Stomach (tissue), 9 donors: ENCODE data around the gene EPB41L1. TPM values are rescaled to one million over a fixed set of nuclear protein-coding genes. Genes with fewer than 3 reads are reported as not detected.

Experiments
- DNase-seq, 2 donors: peaks; one replicate each; pipeline versions ENCODE4 v3.0.0 to v3.0.0-alpha.2; 2013 to 2019
- H3K27ac ChIP-seq, 5 donors: fragments of 200-600 bp in 4 of 5; sonication (generic) in 4 of 5; one replicate each; pipeline ENCODE4 v1.5.1; 2013 to 2019; ENCODE audit warnings: mild to moderate bottlenecking in 1 of 5, moderate library complexity in 1 of 5
- H3K27me3 ChIP-seq, 3 donors: fragments of 200-600 bp; sonication (generic); one replicate each; pipeline ENCODE4 v1.5.1; 2017 to 2019; ENCODE audit warnings: mixed run types in 1 of 3
- H3K36me3 ChIP-seq, 4 donors: fragments of 200-600 bp; sonication (generic); 1 replicate in 3 of 4; 2 replicates in 1 of 4; pipeline ENCODE4 v1.5.1; 2016 to 2019
- H3K4me1 ChIP-seq, 4 donors: fragments of 200-600 bp; sonication (generic); one replicate each; pipeline ENCODE4 v1.5.1; 2016 to 2019
- H3K4me3 ChIP-seq, 4 donors: fragments of 200-600 bp; sonication (generic) in 3 of 4; one replicate each; pipeline ENCODE4 v1.5.1; 2016 to 2019; ENCODE audit warnings: mild to moderate bottlenecking in 1 of 4
- H3K9me3 ChIP-seq, 4 donors: fragments of 200-600 bp; sonication (generic); one replicate each; pipeline ENCODE4 v1.5.1; 2016 to 2019
- EP300 ChIP-seq: sonication (generic); formaldehyde crosslinking; IDR thresholded peaks from one replicate; pipeline ENCODE4 v1.6.1; 2017; ENCODE audit warnings: antibody characterized with exemption
- POLR2A ChIP-seq, 4 donors: fragments of 450-650 bp; IDR thresholded peaks; one replicate each; pipeline ENCODE4 v1.6.1; 2016; ENCODE audit warnings: antibody characterized with exemption in 4 of 4, control low read depth in 2 of 4, mild to moderate bottlenecking in 1 of 4, moderate library complexity in 1 of 4
- POLR2AphosphoS5 ChIP-seq, 3 donors: sonication (generic); formaldehyde crosslinking; IDR thresholded peaks; one replicate each; pipeline ENCODE4 v1.6.1; 2016; ENCODE audit warnings: antibody characterized with exemption in 3 of 3
- WGBS, 5 donors: extraction: QIAGEN DNeasy Blood & Tissue Kit in 3 of 5; methylation state at CpG; one replicate each; pipeline versions ENCODE4 v1.1.5 to v1.1.7; 2013 to 2018; 5-methylcytosine and 5-hydroxymethylcytosine counted together
- intact Hi-C: fragments of 100-400 bp; cut with DNase I; formaldehyde crosslinking; loops from one replicate; pipeline ENCODE4 v1.15.1; 2023; ENCODE audit warnings: low total_unique reads
- polyA plus RNA-seq, 3 donors: library from polyadenylated mRNA; stranded (reverse); fragments of 200-250 nt; gene quantifications; one replicate each; pipeline ENCODE4 v1.2.3, GENCODE V29; 2013
- total RNA-seq, 5 donors: library from RNA; depleted of rRNA; stranded (reverse); fragments of >200 nt; gene quantifications; one replicate each; pipeline versions ENCODE4 v1.1.0 to v1.2.3, GENCODE V29; 2014 to 2016
- TF ChIP-seq, protein P1 (sequence below), 7 experiments: fragments of 450-650 bp in 4 of 7; fragments of 200-600 bp in 3 of 7; sonication (generic) in 3 of 7; IDR thresholded peaks; one replicate each; pipeline ENCODE4 v1.5.1; 2016 to 2019; ENCODE audit warnings: antibody characterized with exemption in 7 of 7, control low read depth in 2 of 7, mild to moderate bottlenecking in 1 of 7
- donor health status: healthy with polysubstance abuse.
- donor health status: Bipolar disorder and iron deficiency.
- donor health status: healthy.

Gene EPB41L1
- total and polyA plus RNA-seq, 8 donors: 25.9 to 271 (median 40.4) TPM

DNA sequence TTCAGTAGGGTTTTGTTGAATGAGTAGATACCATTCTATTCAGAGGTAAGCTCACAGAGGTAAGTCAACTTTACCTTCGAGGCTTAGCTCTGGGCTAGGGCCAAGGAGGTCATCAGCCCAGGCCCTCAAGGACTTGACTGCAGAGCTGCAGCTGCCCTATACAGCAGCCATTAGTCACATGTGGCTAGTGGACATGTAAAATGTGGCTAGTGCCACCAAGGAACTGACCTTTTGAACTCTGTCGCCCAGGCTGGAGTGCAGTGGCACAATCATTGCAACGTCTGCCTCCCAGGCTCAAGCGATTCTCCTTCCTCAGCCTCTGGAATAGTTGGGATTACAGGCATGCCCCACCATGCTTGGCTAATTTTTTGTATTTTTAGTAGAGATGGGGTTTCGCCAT, 47.9 kb upstream of the EPB41L1 start:
- Histone ChIP-seq H3K9me3 (no peaks in the 10 kb centered on the region), H3K27ac (peak overlapping the region; percentile 73 to 93 (median 87)), H3K4me3 (no peak overlapping the region), H3K4me1 (peaks cover 36 to 58% (median 52%) of the 10 kb centered on the region in 4 donors), H3K36me3 (peaks cover 0 to 10% (median 1%) of the 10 kb centered on the region in 4 donors), H3K27me3 (no peaks in the 10 kb centered on the region)
- peak in 1 of 2 donors; percentile 79 for DNase-seq
- intact Hi-C loops: no loop called here
- 43 to 71% (median 61%) methylated on average over 5 of the region's 5 CpGs for WGBS, 5 donors
- TF ChIP-seq POLR2AphosphoS5 (IDR thresholded peaks at IDR 0.05) (peak in 1 of 3 donors; percentile 27), POLR2A (IDR thresholded peaks at IDR 0.05) (no peak)

DNA sequence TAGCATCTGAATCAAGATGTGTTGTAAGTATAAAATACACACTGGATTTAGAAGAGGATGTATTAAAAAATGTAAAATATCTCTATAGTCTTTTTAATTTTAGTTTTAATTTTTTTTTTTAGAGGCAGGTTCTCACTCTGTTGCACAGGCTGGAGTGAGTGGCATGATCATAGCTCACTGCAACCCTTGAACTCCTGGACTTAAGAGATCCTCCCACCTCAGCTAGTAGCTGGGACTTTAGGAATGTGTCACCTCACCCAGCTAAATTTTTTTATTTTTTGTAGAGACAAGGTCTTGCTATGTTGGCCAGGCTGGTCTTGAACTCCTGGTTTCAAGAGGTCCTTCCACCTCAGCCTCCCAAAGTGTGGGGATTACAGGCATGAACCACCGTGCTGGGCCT, 46.7 kb upstream of the EPB41L1 start:
- 65 to 94% (median 85%) methylated on average over 1 of the region's 1 CpG for WGBS, 5 donors
- intact Hi-C loops: no loop called here
- Histone ChIP-seq H3K4me1 (peaks cover 38 to 56% (median 52%) of the 10 kb centered on the region in 4 donors), H3K4me3 (no peak overlapping the region), H3K9me3 (no peaks in the 10 kb centered on the region), H3K36me3 (peaks cover 0 to 10% (median 1%) of the 10 kb centered on the region in 4 donors), H3K27ac (no peak overlapping the region), H3K27me3 (no peaks in the 10 kb centered on the region)
- TF ChIP-seq, protein P1, sequence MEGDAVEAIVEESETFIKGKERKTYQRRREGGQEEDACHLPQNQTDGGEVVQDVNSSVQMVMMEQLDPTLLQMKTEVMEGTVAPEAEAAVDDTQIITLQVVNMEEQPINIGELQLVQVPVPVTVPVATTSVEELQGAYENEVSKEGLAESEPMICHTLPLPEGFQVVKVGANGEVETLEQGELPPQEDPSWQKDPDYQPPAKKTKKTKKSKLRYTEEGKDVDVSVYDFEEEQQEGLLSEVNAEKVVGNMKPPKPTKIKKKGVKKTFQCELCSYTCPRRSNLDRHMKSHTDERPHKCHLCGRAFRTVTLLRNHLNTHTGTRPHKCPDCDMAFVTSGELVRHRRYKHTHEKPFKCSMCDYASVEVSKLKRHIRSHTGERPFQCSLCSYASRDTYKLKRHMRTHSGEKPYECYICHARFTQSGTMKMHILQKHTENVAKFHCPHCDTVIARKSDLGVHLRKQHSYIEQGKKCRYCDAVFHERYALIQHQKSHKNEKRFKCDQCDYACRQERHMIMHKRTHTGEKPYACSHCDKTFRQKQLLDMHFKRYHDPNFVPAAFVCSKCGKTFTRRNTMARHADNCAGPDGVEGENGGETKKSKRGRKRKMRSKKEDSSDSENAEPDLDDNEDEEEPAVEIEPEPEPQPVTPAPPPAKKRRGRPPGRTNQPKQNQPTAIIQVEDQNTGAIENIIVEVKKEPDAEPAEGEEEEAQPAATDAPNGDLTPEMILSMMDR (IDR thresholded peaks at IDR 0.05): no peak
- TF ChIP-seq POLR2A (IDR thresholded peaks at IDR 0.05): no peak
- TF ChIP-seq POLR2AphosphoS5 (IDR thresholded peaks at IDR 0.05): no peak
- no peak for TF ChIP-seq EP300
- DNase-seq: no peak

DNA sequence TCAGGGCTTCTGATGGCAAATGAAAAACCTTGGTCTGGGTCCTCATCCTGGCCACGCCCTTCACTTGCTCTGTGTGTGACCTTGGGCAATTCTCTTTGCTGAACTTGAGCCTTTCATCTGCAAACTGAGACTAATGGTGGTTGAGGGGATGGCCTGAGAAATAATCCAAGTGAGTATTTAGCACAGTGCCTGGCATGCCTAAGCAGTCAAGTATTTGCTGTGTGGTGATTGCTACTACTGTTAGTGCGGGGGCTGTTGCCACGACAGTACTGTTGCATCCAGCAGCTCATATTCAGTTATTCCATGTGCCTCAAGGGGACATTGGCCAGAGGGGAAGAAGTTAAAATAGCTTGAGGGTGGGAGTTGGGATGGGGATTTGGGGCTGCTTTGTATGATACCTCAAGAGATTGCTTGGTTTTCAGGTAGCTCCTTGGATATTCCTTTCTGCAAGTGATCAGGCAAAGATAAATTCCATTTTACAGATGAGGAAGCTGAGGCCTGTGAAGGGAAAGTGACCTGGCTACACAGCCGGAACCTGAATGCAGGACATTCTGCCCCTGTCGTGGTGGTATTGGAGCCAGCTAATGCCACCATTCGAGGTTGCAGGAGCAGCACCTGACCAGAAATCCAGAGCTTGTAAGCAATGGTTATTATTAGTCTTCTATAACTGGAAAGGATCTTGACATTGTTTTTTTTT, 45.1 kb upstream of the EPB41L1 start:
- H3K4me1 ChIP-seq: peaks cover 35 to 51% (median 45%) of the 10 kb centered on the region in 4 donors
- no peaks in the 10 kb centered on the region for H3K27me3 ChIP-seq
- H3K4me3 ChIP-seq: no peak overlapping the region

DNA sequence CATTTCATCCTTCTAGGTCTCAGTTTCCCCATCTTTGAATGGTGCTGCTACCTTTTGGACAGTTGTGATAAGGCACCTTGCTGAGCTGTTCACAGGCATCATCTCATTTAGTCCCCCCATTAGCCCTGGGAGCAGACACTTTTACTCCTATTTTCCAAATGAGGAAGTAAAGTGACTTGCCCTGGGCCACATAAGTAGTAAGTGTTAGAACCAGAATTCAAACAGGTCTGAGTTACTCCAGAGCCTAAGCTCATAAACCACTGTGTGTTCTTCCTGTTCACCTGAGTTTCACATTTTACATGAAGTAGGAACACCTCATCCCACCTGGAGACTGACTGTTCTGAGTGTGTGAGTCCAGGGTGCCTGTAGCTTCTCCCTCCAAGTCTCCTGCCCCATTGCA, 43.5 kb upstream of the EPB41L1 start:
- peaks cover 23 to 46% (median 32%) of the 10 kb centered on the region in 4 donors for H3K4me1 ChIP-seq
- DNase-seq: no peak
- no peaks in the 10 kb centered on the region for H3K27me3 ChIP-seq
- H3K9me3 ChIP-seq: no peaks in the 10 kb centered on the region
- peaks cover 0 to 10% (median 1%) of the 10 kb centered on the region in 4 donors for H3K36me3 ChIP-seq
- H3K4me3 ChIP-seq: no peak overlapping the region
- intact Hi-C loops: no loop called here
- TF ChIP-seq POLR2A (IDR thresholded peaks at IDR 0.05) (no peak), EP300 (no peak), POLR2AphosphoS5 (IDR thresholded peaks at IDR 0.05) (no peak)
- TF ChIP-seq, protein P1 (IDR thresholded peaks at IDR 0.05): no peak
- peak overlapping the region; percentile 23 to 85 (median 65) for H3K27ac ChIP-seq

More for the DNA sequence above, 45.1 kb upstream of the EPB41L1 start:
- no peaks in the 10 kb centered on the region for H3K9me3 ChIP-seq
- 86 to 93% (median 87%) methylated on average over 6 of the region's 6 CpGs for WGBS, 5 donors
- intact Hi-C loops: no loop called here
- no peak for DNase-seq
- H3K36me3 ChIP-seq: peaks cover 0 to 10% (median 1%) of the 10 kb centered on the region in 4 donors
- TF ChIP-seq POLR2A (IDR thresholded peaks at IDR 0.05): no peak
- TF ChIP-seq, protein P1 (IDR thresholded peaks at IDR 0.05): no peak
- TF ChIP-seq POLR2AphosphoS5 (IDR thresholded peaks at IDR 0.05): no peak
- no peak for TF ChIP-seq EP300
- no peak overlapping the region for H3K27ac ChIP-seq

DNA sequence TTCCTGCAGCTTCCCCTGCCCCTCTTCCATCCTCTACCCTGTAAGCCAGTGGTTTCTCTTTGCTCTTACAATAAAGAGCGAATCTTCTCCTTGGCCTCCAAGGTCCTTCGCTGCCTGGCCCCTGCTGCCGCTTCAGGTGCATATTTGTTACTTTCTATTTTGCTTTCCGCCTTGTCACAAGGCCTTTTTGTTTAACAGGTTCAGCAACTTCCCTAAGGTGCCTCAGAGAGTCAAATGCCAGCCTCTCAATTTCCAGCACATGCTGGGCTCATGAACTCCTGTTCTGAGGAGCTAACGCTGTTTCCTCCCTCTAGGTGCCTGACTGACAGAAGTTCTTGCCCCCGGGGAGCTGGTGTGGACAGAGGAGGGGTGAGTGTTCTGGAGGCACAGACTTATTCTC, 42.4 kb upstream of the EPB41L1 start:
- TF ChIP-seq POLR2A (IDR thresholded peaks at IDR 0.05): no peak
- TF ChIP-seq POLR2AphosphoS5 (IDR thresholded peaks at IDR 0.05): peak in 2 of 3 donors; percentile 55 to 73
- Histone ChIP-seq H3K27me3 (no peaks in the 10 kb centered on the region), H3K27ac (peak overlapping the region; percentile 62 to 85 (median 65)), H3K4me3 (no peak overlapping the region), H3K9me3 (no peaks in the 10 kb centered on the region), H3K4me1 (peaks cover 16 to 40% (median 28%) of the 10 kb centered on the region in 4 donors), H3K36me3 (peaks cover 0 to 10% (median 1%) of the 10 kb centered on the region in 4 donors)
- DNase-seq: peak; percentile 64 to 90
- 34 to 52% (median 48%) methylated on average over 6 of the region's 6 CpGs for WGBS, 5 donors
- intact Hi-C loops: no loop called here
